A673 (cell line): ENCODE results near the gene KIDINS220. TPM values are rescaled to one million over a fixed set of nuclear protein-coding genes. Genes with fewer than 3 reads are reported as not detected.

Source experiments
- BruUV-seq: library from RNA; stranded (reverse); fragments of 400-500 nt; replicated peaks from 2 replicates; lab custom pipeline; 2021; lab: Mats Ljungman, UMichigan
- CTCF ChIA-PET: fragments of 300-600 bp; sonication (Branson Sonifier 250); formaldehyde crosslinking; loops from one replicate; lab custom pipeline; 2022; ENCODE audit warnings: antibody characterized with exemption; lab: Charles Lee
- POLR2A ChIA-PET: fragments of 300-600 bp; sonication (Branson Sonifier 250); formaldehyde crosslinking; loops from one replicate; lab custom pipeline; 2022; ENCODE audit warnings: antibody characterized with exemption; ENCODE audit not compliant: low non-redundant PET; lab: Charles Lee
- DNase-seq: peaks from one replicate; pipeline ENCODE4 v3.0.0-alpha.2; 2015; ENCODE audit warnings: low spot score
- H3K27ac ChIP-seq: fragments of 200-600 bp; sonication (generic); 2 replicates; pipeline ENCODE4 v1.5.1; 2016; ENCODE audit warnings: mixed run types, low read depth, mild to moderate bottlenecking, mixed read lengths, antibody characterized with exemption, low read length; ENCODE audit not compliant: poor library complexity, severe bottlenecking
- H3K27me3 ChIP-seq: fragments of 200-600 bp; sonication (generic); replicated peaks from 2 replicates; pipeline ENCODE4 v1.6.1; 2017; ENCODE audit warnings: mixed run types, low read depth, mild to moderate bottlenecking, mixed read lengths, antibody characterized with exemption, low read length; ENCODE audit not compliant: insufficient read depth, poor library complexity
- H3K36me3 ChIP-seq: fragments of 200-600 bp; sonication (generic); 2 replicates; pipeline ENCODE4 v1.6.1; 2016; ENCODE audit warnings: mixed run types, mild to moderate bottlenecking, mixed read lengths, antibody characterized with exemption, low read length; ENCODE audit not compliant: insufficient read depth, poor library complexity, severe bottlenecking
- H3K4me1 ChIP-seq: fragments of 200-600 bp; sonication (generic); 2 replicates; pipeline ENCODE4 v1.6.1; 2017; ENCODE audit warnings: mixed run types, mild to moderate bottlenecking, mixed read lengths, antibody characterized with exemption, low read length; ENCODE audit not compliant: insufficient read depth, poor library complexity, severe bottlenecking
- H3K4me3 ChIP-seq: fragments of 200-600 bp; sonication (generic); 2 replicates; pipeline ENCODE4 v1.5.1; 2016; ENCODE audit warnings: low read depth, mixed run types, mild to moderate bottlenecking, mixed read lengths, low read length; ENCODE audit not compliant: poor library complexity, severe bottlenecking
- H3K9me3 ChIP-seq: fragments of 200-600 bp; sonication (generic); 2 replicates; pipeline ENCODE4 v1.6.1; 2016; ENCODE audit warnings: mixed run types, low read depth, mild to moderate bottlenecking, mixed read lengths, antibody characterized with exemption, low read length; ENCODE audit not compliant: poor library complexity, severe bottlenecking
- EZH2 ChIP-seq: fragments of 200-600 bp; sonication (generic); IDR thresholded peaks from 2 replicates; pipeline ENCODE4 v1.6.1; 2017; ENCODE audit warnings: borderline replicate concordance, low read depth, mild to moderate bottlenecking, mixed read lengths, antibody characterized with exemption, low read length; ENCODE audit not compliant: poor library complexity, severe bottlenecking
- intact Hi-C: fragments of 100-400 bp; cut with micrococcal nuclease; formaldehyde crosslinking; loops from one replicate; pipeline ENCODE4 v1.10.0; 2022; ENCODE audit not compliant: unreplicated experiment
- total RNA-seq: library from RNA; stranded (reverse); gene quantifications from 2 replicates; pipeline ENCODE4 v1.2.3, GENCODE V29; 2021
- TF ChIP-seq, protein P1 (sequence below): fragments of 300-800, 200-600 bp; sonication (generic); conservative IDR thresholded peaks from 2 replicates; pipeline ENCODE4 v1.5.1; 2017; ENCODE audit warnings: low read depth, mild to moderate bottlenecking, antibody characterized with exemption, low read length, moderate library complexity, mixed read lengths

KIDINS220 gene
- total RNA-seq, 1 experiment from 2014 or later, result 46.4 TPM

DNA sequence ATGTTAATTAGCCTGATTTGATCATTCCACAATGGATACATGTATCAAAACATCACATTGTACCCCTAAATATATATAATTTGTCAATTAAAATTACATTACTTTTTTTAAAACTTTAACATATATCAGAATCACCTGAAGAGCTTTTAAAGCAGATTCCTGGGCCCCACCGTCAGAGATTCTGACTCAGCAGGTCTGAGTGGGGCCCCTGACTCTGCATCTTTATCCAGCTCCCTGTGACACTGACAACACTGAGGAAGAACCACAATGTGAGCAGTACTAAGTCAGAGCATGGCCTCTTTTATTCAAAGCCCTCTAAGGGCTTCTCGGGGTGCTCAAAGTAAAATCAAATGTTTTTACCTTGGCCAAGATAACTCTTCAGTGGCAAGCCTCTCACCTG is 9.7 kb downstream of the KIDINS220 start:
- H3K4me3 ChIP-seq, result no peak overlapping the region
- intact Hi-C loops, result no loop called here
- no peak overlapping the region for H3K27ac ChIP-seq
- no peaks in the 10 kb centered on the region for H3K27me3 ChIP-seq
- no peak for DNase-seq
- BruUV-seq, result no TSS peak
- H3K36me3 ChIP-seq, result no peaks in the 10 kb centered on the region
- POLR2A ChIA-PET, result no interaction called here
- CTCF ChIA-PET, result no interaction called here
- H3K9me3 ChIP-seq, result no peaks in the 10 kb centered on the region
- TF ChIP-seq EZH2, result no peak
- TF ChIP-seq, protein P1, sequence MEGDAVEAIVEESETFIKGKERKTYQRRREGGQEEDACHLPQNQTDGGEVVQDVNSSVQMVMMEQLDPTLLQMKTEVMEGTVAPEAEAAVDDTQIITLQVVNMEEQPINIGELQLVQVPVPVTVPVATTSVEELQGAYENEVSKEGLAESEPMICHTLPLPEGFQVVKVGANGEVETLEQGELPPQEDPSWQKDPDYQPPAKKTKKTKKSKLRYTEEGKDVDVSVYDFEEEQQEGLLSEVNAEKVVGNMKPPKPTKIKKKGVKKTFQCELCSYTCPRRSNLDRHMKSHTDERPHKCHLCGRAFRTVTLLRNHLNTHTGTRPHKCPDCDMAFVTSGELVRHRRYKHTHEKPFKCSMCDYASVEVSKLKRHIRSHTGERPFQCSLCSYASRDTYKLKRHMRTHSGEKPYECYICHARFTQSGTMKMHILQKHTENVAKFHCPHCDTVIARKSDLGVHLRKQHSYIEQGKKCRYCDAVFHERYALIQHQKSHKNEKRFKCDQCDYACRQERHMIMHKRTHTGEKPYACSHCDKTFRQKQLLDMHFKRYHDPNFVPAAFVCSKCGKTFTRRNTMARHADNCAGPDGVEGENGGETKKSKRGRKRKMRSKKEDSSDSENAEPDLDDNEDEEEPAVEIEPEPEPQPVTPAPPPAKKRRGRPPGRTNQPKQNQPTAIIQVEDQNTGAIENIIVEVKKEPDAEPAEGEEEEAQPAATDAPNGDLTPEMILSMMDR, result no peak
- no peaks in the 10 kb centered on the region for H3K4me1 ChIP-seq

- POLR2A ChIA-PET, result no interaction called here
- TF ChIP-seq, protein P1, result no peak
- no peak for TF ChIP-seq EZH2
- CTCF ChIA-PET, result no interaction called here
Measured at GRCh38 chr2:8822218-8822617, 15.2 kb downstream of the KIDINS220 start.

GRCh38 chr2:8821276-8822217 is 15.9 kb downstream of the KIDINS220 start:
- intact Hi-C loops, result no loop called here
- Histone ChIP-seq H3K27ac (no peak overlapping the region), H3K4me1 (no peaks in the 10 kb centered on the region), H3K36me3 (peaks cover 5% of the 10 kb centered on the region), H3K4me3 (no peak overlapping the region), H3K9me3 (no peaks in the 10 kb centered on the region), H3K27me3 (no peaks in the 10 kb centered on the region)
- ChIA-PET CTCF (no interaction called here), POLR2A (interaction anchor here (0.5 to 0.6 kb wide), 2 partner anchors 14 to 68 kb away, joined by 3 to 7 read pairs; no protein-coding TSS in a partner anchor)
- no peak for DNase-seq
- no peak for TF ChIP-seq EZH2
- TF ChIP-seq, protein P1, result no peak
- no TSS peak for BruUV-seq

More at GRCh38 chr2:8822218-8822617, 15.2 kb downstream of the KIDINS220 start:
- intact Hi-C loops, result no loop called here
- Histone ChIP-seq H3K4me1 (no peaks in the 10 kb centered on the region), H3K27ac (no peak overlapping the region), H3K4me3 (no peak overlapping the region), H3K9me3 (no peaks in the 10 kb centered on the region), H3K27me3 (no peaks in the 10 kb centered on the region), H3K36me3 (peaks cover 5% of the 10 kb centered on the region)
- BruUV-seq, result no TSS peak
- no peak for DNase-seq
